Dendritic cell treated with granulocyte-macrophage colony-stimulating factor and Interleukin-4, amounts not matched to agents 40 ng/mL and 50 ng/mL, for 4 days (primary cell): Measurements from ENCODE around the gene ANKS1A.
"Not testable (repeated sequence)": the region's sequence is repeated elsewhere in the genome, so short reads cannot be mapped to it uniquely, and the experiment has no call there.

ENCODE experiments used
- H3K27ac Mint-ChIP-seq: one replicate; pipeline ENCODE4 v1.8.0; 2022; ENCODE audit warnings: mild to moderate bottlenecking, mixed read lengths
- H3K27me3 Mint-ChIP-seq: one replicate; pipeline ENCODE4 v1.8.0; 2022; ENCODE audit warnings: mild to moderate bottlenecking, mixed read lengths
- H3K36me3 Mint-ChIP-seq: one replicate; pipeline ENCODE4 v1.8.0; 2022; ENCODE audit warnings: low read depth, mixed read lengths
- H3K4me1 Mint-ChIP-seq: one replicate; pipeline ENCODE4 v1.8.0; 2022; ENCODE audit warnings: low read depth, mixed read lengths
- H3K4me3 Mint-ChIP-seq: one replicate; pipeline ENCODE4 v1.8.0; 2022; ENCODE audit warnings: mild to moderate bottlenecking, moderate library complexity, mixed read lengths
- H3K9me3 Mint-ChIP-seq: one replicate; pipeline ENCODE4 v1.8.0; 2022; ENCODE audit warnings: mixed read lengths
- intact Hi-C: fragments of 100-400 bp; cut with micrococcal nuclease; formaldehyde crosslinking; loops from one replicate; pipeline ENCODE4 v1.15.0; 2022

Gene ANKS1A

DNA sequence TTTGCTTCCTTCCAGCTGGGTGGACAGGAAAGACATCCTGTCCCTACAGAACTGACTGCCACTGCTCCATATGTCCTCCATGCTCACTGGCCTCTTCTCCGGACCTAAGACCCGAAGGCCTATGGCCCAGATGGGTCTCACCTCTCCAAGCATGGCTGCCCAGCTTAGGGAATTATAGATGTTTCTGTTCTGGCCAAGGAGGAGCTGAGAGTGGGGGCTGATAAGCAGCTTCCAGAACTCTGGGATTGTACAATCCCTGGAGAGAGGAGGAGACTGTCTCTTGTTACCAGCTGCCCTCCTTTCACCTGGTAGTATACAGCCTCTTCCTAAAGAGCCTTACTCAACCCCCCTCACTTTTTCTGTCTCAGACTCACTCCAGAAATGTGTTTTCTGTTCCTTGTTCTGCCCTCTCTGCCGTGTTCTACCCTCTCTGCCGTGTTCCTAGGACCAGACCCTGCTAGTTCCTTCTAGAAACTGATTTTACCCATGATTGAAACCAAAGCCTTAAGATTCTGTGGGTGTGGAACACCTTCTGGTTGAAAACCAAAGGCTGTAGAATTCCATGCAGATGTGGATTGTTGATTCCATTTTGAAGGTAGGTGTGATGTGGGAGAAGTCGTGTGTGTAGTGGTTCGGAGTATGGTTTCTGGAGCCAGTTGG is 28.7 kb downstream of the ANKS1A start:
- Mint-ChIP-seq H3K27ac (peak overlapping the region; percentile 72), H3K27me3 (no peaks in the 10 kb centered on the region), H3K4me1 (peaks cover 17% of the 10 kb centered on the region), H3K9me3 (no peaks in the 10 kb centered on the region), H3K36me3 (peaks cover 7% of the 10 kb centered on the region), H3K4me3 (no peak overlapping the region)
- intact Hi-C loops, result no loop called here

DNA sequence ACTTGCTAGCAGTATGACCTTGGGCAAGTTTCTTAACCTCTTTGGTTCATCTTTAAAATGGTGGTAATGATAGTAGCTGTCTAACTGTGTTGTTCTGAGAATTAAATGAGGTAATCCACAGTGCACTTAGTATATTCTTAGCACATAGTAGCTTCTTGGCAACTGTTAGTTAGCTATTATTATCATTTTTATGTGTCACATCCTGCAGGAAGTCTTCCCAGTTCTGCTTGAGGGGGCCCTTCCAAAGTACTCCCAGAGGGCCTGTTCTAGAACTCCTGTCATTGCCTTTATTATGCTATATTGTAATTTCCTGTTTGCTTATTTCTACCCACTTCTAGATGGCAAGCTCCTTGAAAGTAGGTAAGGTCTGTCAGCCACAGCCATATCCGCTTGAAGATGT is 30.6 kb downstream of the ANKS1A start:
- Mint-ChIP-seq H3K4me1 (peaks cover 13% of the 10 kb centered on the region), H3K36me3 (peaks cover 7% of the 10 kb centered on the region), H3K27me3 (no peaks in the 10 kb centered on the region), H3K27ac (no peak overlapping the region), H3K9me3 (no peaks in the 10 kb centered on the region), H3K4me3 (no peak overlapping the region)
- intact Hi-C loops, result no loop called here

GRCh38 chr6:34920097-34920496 is 31.0 kb downstream of the ANKS1A start:
- H3K4me1 Mint-ChIP-seq, result peaks cover 13% of the 10 kb centered on the region
- H3K36me3 Mint-ChIP-seq, result peaks cover 7% of the 10 kb centered on the region
- intact Hi-C loops, result no loop called here
- no peaks in the 10 kb centered on the region for H3K9me3 Mint-ChIP-seq
- H3K4me3 Mint-ChIP-seq, result no peak overlapping the region
- no peak overlapping the region for H3K27ac Mint-ChIP-seq
- no peaks in the 10 kb centered on the region for H3K27me3 Mint-ChIP-seq

- intact Hi-C loops, result no loop called here
- Mint-ChIP-seq H3K9me3 (no peaks in the 10 kb centered on the region), H3K27ac (no peak overlapping the region), H3K4me3 (no peak overlapping the region), H3K4me1 (peaks cover 13% of the 10 kb centered on the region), H3K27me3 (no peaks in the 10 kb centered on the region), H3K36me3 (peaks cover 7% of the 10 kb centered on the region)
These were observed 33.2 kb downstream of the ANKS1A start for GRCh38 chr6:34922177-34922663.

DNA sequence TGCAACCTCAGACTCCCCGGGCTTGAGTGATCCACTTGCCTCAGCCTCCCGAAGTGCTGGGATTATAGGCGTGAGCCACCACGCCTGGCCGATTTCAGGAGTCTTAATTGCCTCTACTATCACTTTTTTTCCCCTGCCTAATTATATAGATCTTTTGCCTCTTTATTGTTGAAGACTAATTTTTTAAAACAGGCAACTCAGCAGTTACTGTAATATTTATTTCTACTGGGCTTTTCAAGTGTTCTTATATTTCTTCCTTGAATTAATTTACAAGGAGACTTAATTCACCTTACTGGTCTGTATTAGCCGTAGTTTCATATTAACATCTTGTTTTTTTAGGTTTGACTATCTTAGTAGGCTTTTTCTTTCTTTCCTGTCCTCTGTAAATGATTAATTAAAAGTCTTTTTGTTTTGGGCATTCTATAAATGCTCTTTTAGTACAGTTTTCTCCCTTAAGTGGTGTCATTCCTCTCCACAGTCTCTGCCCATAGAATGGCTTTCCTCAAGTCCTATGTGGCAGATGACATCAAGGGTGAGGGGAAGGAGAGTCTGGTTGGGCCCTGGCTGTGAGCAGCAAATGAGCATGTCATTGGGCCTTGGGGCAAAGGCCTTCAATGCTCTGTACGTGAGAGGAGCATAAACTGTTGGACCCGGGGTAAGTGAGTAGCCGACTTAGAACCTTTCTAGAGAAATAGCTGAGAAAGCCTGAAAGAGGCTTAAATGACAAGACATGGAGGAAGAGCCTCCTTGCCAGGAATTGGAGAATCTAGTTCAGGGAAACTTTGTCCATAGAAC is 36.0 kb downstream of the ANKS1A start:
- Mint-ChIP-seq H3K9me3 (no peaks in the 10 kb centered on the region), H3K36me3 (no peaks in the 10 kb centered on the region), H3K27me3 (no peaks in the 10 kb centered on the region), H3K27ac (no peak overlapping the region), H3K4me3 (no peak overlapping the region), H3K4me1 (peaks cover 20% of the 10 kb centered on the region)
- intact Hi-C loops, result no loop called here

GRCh38 chr6:34926655-34927054 is 37.6 kb downstream of the ANKS1A start:
- no peaks in the 10 kb centered on the region for H3K9me3 Mint-ChIP-seq
- H3K36me3 Mint-ChIP-seq, result no peaks in the 10 kb centered on the region
- H3K27me3 Mint-ChIP-seq, result no peaks in the 10 kb centered on the region
- no peak overlapping the region for H3K27ac Mint-ChIP-seq
- peaks cover 27% of the 10 kb centered on the region for H3K4me1 Mint-ChIP-seq
- intact Hi-C loops, result no loop called here
- H3K4me3 Mint-ChIP-seq, result no peak overlapping the region

GRCh38 chr6:34928220-34928619 is 39.2 kb downstream of the ANKS1A start:
- no peaks in the 10 kb centered on the region for H3K27me3 Mint-ChIP-seq
- no peak overlapping the region for H3K4me3 Mint-ChIP-seq
- intact Hi-C loops, result no loop called here
- H3K36me3 Mint-ChIP-seq, result no peaks in the 10 kb centered on the region
- no peak overlapping the region for H3K27ac Mint-ChIP-seq
- H3K9me3 Mint-ChIP-seq, result no peaks in the 10 kb centered on the region
- peaks cover 27% of the 10 kb centered on the region for H3K4me1 Mint-ChIP-seq

GRCh38 chr6:34928695-34929094 is 39.6 kb downstream of the ANKS1A start:
- Mint-ChIP-seq H3K4me1 (peaks cover 27% of the 10 kb centered on the region), H3K9me3 (no peaks in the 10 kb centered on the region), H3K36me3 (no peaks in the 10 kb centered on the region), H3K27me3 (no peaks in the 10 kb centered on the region), H3K27ac (no peak overlapping the region), H3K4me3 (no peak overlapping the region)
- intact Hi-C loops, result no loop called here

- intact Hi-C loops, result no loop called here
- no peaks in the 10 kb centered on the region for H3K27me3 Mint-ChIP-seq
- no peaks in the 10 kb centered on the region for H3K9me3 Mint-ChIP-seq
- H3K36me3 Mint-ChIP-seq, result no peaks in the 10 kb centered on the region
- no peak overlapping the region for H3K27ac Mint-ChIP-seq
- peaks cover 31% of the 10 kb centered on the region for H3K4me1 Mint-ChIP-seq
- no peak overlapping the region for H3K4me3 Mint-ChIP-seq
These were observed 40.4 kb downstream of the ANKS1A start for GRCh38 chr6:34929241-34929978.

- Mint-ChIP-seq H3K4me1 (peaks cover 39% of the 10 kb centered on the region), H3K36me3 (no peaks in the 10 kb centered on the region), H3K27ac (peak overlapping the region; percentile 21)
These were observed 41.2 kb downstream of the ANKS1A start for GRCh38 chr6:34930221-34930620.

DNA sequence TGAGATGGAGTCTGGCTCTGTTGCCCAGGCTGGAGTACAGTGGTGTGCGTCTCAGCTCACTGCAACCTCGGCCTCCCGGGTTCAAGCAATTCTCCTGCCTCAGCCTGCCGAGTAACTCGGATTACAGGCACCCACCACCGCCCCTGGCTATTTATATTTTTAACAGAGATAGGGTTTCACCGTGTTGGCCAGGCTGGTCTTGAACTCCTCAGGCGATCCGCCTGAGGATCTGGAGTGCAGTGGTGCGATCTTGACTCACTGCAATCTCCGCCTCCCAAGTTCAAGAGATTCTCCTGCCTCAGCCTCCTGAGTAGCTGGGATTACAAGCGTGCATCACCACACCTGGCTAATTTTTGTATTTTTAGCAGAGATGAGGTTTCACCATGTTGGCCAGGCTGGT is 43.1 kb downstream of the ANKS1A start:
- H3K27me3 Mint-ChIP-seq, H3K4me3 Mint-ChIP-seq, H3K27ac Mint-ChIP-seq, intact Hi-C loops, H3K36me3 Mint-ChIP-seq, H3K9me3 Mint-ChIP-seq: not testable (repeated sequence)
- peaks cover 39% of the 10 kb centered on the region for H3K4me1 Mint-ChIP-seq

More at GRCh38 chr6:34930221-34930620, 41.2 kb downstream of the ANKS1A start:
- intact Hi-C loops, result no loop called here
- Mint-ChIP-seq H3K9me3 (no peaks in the 10 kb centered on the region), H3K4me3 (no peak overlapping the region), H3K27me3 (no peaks in the 10 kb centered on the region)

DNA sequence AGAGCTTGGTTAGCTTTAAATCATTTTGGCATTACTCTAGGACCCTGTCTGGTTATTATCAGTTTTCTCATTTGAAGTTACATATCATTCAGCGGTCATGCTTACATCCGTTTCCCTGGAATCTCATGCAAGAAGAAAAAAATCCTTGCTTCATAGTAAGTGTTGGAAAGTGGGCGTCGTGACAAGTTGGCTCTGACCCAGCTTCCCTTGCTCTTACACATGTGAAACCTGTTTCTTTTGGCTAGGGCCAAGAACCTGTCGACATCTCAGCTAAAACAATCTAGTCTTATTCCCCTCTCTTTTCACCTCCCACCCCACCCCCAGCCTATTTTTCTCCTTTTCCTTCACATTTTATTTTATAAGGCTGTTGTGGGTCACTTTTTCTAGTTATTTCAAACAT is 45.5 kb downstream of the ANKS1A start:
- intact Hi-C loops, result no loop called here
- Mint-ChIP-seq H3K9me3 (no peaks in the 10 kb centered on the region), H3K36me3 (no peaks in the 10 kb centered on the region), H3K4me1 (peaks cover 44% of the 10 kb centered on the region), H3K27ac (peak overlapping the region; percentile 81), H3K4me3 (peak overlapping the region; percentile 34), H3K27me3 (no peaks in the 10 kb centered on the region)

DNA sequence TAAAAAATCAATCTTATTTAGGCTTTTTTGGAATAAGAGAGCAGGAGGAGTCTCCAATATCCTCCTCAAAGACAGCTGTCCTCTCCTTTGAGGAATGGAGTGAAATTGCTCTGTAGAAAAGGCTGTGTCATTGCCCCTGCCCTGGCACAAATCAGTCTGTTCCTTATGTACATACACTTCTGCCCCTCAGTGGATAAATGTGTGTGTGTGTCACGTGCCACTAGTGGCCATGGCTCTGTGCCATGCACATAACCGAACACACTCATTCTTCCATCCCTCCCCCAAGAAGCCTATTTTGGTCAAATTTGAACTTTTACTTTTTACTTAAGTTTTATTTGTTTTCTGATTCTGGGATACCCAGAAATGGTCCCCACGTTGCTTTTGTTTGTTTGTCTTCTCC is 49.2 kb downstream of the ANKS1A start:
- H3K36me3 Mint-ChIP-seq, result peaks cover 7% of the 10 kb centered on the region
- H3K27me3 Mint-ChIP-seq, result no peaks in the 10 kb centered on the region
- peaks cover 39% of the 10 kb centered on the region for H3K4me1 Mint-ChIP-seq
- intact Hi-C loops, result no loop called here
- H3K4me3 Mint-ChIP-seq, result no peak overlapping the region
- H3K9me3 Mint-ChIP-seq, result no peaks in the 10 kb centered on the region
- H3K27ac Mint-ChIP-seq, result no peak overlapping the region

- intact Hi-C loops, result no loop called here
- Mint-ChIP-seq H3K27ac (no peak overlapping the region), H3K9me3 (no peaks in the 10 kb centered on the region)
These were observed 51.0 kb downstream of the ANKS1A start for GRCh38 chr6:34940030-34940434.

More at GRCh38 chr6:34940030-34940434, 51.0 kb downstream of the ANKS1A start:
- Mint-ChIP-seq H3K36me3 (peaks cover 7% of the 10 kb centered on the region), H3K4me1 (peaks cover 29% of the 10 kb centered on the region), H3K27me3 (no peaks in the 10 kb centered on the region), H3K4me3 (no peak overlapping the region)
